Common myeloid progenitor, CD34-positive (primary cell): ENCODE results near the gene MAVS.

Experiments used
- CTCF ChIA-PET: fragments of 350-600 bp; sonication (Branson Sonifier 250); formaldehyde crosslinking; loops from one replicate; lab custom pipeline; 2021; ENCODE audit warnings: antibody characterized with exemption; lab: Charles Lee
- POLR2A ChIA-PET: fragments of 350-600 bp; sonication (Branson Sonifier 250); formaldehyde crosslinking; loops from one replicate; lab custom pipeline; 2021; ENCODE audit warnings: antibody characterized with exemption; lab: Charles Lee
- DNase-seq, 3 donors: peaks; one replicate each; pipeline versions ENCODE4 v3.0.0 to v3.0.0-alpha.2; 2013
- H3K27ac ChIP-seq, 2 experiments: 1 replicate in 1 of 2; 2 replicates in 1 of 2; pipeline ENCODE4 v1.7.0; 2013; ENCODE audit warnings: inconsistent platforms in 2 of 2, low read length in 2 of 2, mild to moderate bottlenecking in 2 of 2, low read depth in 1 of 2, moderate library complexity in 1 of 2; ENCODE audit not compliant: severe bottlenecking in 2 of 2, insufficient read depth in 1 of 2, poor library complexity in 1 of 2
- H3K27me3 ChIP-seq, 5 experiments: replicated peaks in 2 of 5; 1 replicate in 3 of 5; 2 replicates in 2 of 5; pipeline versions ENCODE4 v1.6.1 to v1.7.0; 2013; ENCODE audit warnings: low read length in 4 of 5, mild to moderate bottlenecking in 2 of 5, moderate library complexity in 2 of 5, inconsistent platforms in 1 of 5; ENCODE audit not compliant: insufficient read depth in 5 of 5, control insufficient read depth in 4 of 5
- H3K36me3 ChIP-seq, 4 experiments: 1 replicate in 2 of 4; 2 replicates in 2 of 4; pipeline versions ENCODE4 v1.6.1 to v1.7.0; 2013; ENCODE audit warnings: low read length in 3 of 4, control low read depth in 1 of 4, mild to moderate bottlenecking in 1 of 4; ENCODE audit not compliant: control insufficient read depth in 4 of 4, insufficient read depth in 4 of 4
- H3K4me1 ChIP-seq, 4 experiments: 1 replicate in 3 of 4; 2 replicates in 1 of 4; pipeline versions ENCODE4 v1.6.1 to v1.7.1; 2013; ENCODE audit warnings: low read length in 3 of 4, mild to moderate bottlenecking in 3 of 4, control low read depth in 1 of 4, inconsistent platforms in 1 of 4, moderate library complexity in 1 of 4; ENCODE audit not compliant: control insufficient read depth in 4 of 4, insufficient read depth in 4 of 4; ENCODE audit errors: control extremely low read depth in 1 of 4
- H3K4me3 ChIP-seq, 7 experiments: 1 replicate in 4 of 7; 2 replicates in 3 of 7; pipeline versions ENCODE4 v1.5.1 to v1.7.0; 2013; ENCODE audit warnings: mild to moderate bottlenecking in 7 of 7, low read length in 6 of 7, moderate library complexity in 6 of 7, inconsistent platforms in 2 of 7, low read depth in 2 of 7, control low read depth in 1 of 7; ENCODE audit not compliant: insufficient read depth in 4 of 7, control insufficient read depth in 1 of 7; ENCODE audit errors: extremely low read depth in 1 of 7
- H3K9me3 ChIP-seq, 5 experiments: 1 replicate in 4 of 5; 2 replicates in 1 of 5; pipeline versions ENCODE4 v1.6.1 to v1.7.1; 2013; ENCODE audit warnings: low read length in 4 of 5, mild to moderate bottlenecking in 2 of 5, inconsistent platforms in 1 of 5, low read depth in 1 of 5, moderate library complexity in 1 of 5; ENCODE audit not compliant: control insufficient read depth in 4 of 5, insufficient read depth in 2 of 5; ENCODE audit errors: control extremely low read depth in 1 of 5
- WGBS: methylation state at CpG from one replicate; pipeline ENCODE4 v1.1.5; 2013; ENCODE audit not compliant: insufficient coverage; 5-methylcytosine and 5-hydroxymethylcytosine counted together

Gene MAVS

DNA sequence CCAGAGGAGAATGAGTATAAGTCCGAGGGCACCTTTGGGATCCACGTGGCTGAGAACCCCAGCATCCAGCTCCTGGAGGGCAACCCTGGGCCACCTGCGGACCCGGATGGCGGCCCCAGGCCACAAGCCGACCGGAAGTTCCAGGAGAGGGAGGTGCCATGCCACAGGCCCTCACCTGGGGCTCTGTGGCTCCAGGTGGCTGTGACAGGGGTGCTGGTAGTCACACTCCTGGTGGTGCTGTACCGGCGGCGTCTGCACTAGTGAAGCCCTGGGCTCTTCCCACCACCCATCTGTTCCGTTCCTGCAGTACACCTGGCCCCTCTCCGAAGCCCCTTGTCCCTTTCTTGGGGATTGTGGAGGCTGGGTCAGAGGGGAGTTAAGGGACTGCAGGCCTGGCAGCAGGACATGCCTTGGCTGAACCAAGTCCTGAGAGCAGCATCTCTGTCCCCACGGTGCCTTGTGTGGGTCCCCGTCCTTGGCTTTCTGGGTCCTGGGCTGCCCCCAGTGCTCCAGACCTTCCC, 19.3 kb downstream of the MAVS start:
- no peak overlapping the region for H3K27ac ChIP-seq
- CTCF ChIA-PET: no interaction called here

DNA sequence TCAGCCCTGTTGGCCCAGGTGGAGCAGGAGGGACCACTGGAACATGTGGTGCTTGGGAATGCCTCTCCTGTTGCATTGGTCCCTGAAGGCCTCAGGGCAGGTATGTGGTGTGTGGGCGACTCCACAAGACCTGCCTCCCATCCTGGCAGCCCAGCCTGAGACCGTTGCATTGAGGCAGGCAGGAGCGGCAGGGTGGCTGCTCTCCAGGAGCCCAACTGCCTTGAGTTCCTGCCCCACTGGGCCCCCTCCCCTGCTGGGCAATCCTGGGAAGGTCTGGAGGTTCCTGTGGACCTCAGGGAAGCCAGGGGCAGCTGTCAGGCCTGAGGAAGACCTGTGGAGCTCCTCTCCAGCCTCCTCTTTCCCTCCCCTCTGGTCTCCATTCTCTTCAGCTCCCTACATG, 19.8 kb downstream of the MAVS start:
- DNase-seq: no peak
- POLR2A ChIA-PET: no interaction called here
- H3K27me3 ChIP-seq: no peaks in the 10 kb centered on the region
- CTCF ChIA-PET: no interaction called here
- WGBS: 92% methylated on average over 3 of the region's 3 CpGs
- peaks cover 28 to 86% (median 67%) of the 10 kb centered on the region in 4 experiments for H3K36me3 ChIP-seq
- H3K9me3 ChIP-seq: peaks cover 0 to 5% (median 0%) of the 10 kb centered on the region in 5 experiments
- no peak overlapping the region for H3K4me3 ChIP-seq
- H3K4me1 ChIP-seq: no peaks in the 10 kb centered on the region
- H3K27ac ChIP-seq: no peak overlapping the region

More for the DNA sequence above, 19.3 kb downstream of the MAVS start:
- POLR2A ChIA-PET: no interaction called here
- no peaks in the 10 kb centered on the region for H3K4me1 ChIP-seq
- WGBS: 96% methylated on average over 12 of the region's 14 CpGs
- H3K9me3 ChIP-seq: peaks cover 0 to 5% (median 0%) of the 10 kb centered on the region in 5 experiments
- no peak overlapping the region for H3K4me3 ChIP-seq
- H3K36me3 ChIP-seq: peaks cover 28 to 86% (median 68%) of the 10 kb centered on the region in 4 experiments
- no peaks in the 10 kb centered on the region for H3K27me3 ChIP-seq
- DNase-seq: no peak

DNA sequence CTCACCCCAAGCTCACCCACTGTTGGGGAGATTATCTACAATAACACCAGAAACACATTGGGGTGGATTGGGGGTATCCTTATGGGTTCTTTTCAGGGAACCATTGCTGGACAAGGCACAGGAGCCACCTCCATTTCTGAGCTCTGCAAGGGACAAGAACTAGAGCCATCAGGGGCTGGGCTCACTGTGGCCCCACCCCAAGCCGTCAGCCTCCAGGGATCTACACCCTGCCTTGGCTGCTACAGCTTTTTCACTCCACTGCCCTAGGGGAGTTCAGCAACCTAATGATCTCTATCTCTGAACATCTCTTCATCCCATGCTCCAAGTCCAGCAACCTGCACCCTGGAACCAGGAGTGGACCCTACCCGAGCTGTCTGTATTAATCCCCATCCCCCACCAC, 21.2 kb downstream of the MAVS start:
- H3K27ac ChIP-seq: no peak overlapping the region

DNA sequence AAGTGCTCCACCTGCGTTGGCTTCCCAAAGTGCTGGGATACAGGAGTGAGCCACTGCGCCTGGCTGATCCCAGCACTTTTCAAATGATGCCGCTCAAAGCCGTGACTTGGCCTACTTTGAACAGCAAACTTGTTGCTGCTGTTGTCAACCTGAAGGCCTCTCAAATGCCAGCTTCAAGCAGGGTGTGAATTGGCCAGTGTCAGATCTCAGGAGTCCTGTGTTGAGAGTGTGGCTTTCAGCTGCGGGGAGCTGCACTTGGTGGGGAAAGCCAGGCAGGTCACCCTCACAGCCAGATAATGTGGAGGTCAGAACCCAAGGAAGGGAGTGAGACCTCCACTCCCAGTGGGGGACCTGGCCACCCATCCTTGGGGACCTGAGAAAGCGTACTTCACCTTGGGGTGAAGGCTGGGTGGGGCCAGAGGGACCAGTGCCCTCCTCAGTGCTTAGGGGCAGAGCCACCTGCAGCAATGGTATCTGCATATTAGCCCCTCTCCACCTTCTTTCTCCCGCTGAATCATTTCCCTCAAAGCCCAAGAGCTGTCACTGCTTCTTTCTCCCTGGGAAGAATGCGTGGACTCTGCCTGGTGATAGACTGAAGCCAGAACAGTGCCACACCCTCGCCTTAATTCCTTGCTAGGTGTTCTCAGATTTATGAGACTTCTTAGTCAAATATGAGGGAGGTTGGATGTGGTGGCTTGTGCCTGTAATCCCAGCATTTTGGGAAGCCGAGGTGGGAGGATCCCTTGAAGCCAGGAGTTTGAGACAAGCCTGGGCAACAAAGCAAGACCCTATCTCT, 23.4 kb downstream of the MAVS start:
- ChIA-PET POLR2A (no interaction called here), CTCF (interaction anchor here (0.7 kb wide), 1 partner anchor 10 kb away, joined by 3 read pairs; no protein-coding TSS in a partner anchor)
- no peak for DNase-seq
- Histone ChIP-seq H3K9me3 (no peaks in the 10 kb centered on the region), H3K27me3 (no peaks in the 10 kb centered on the region), H3K4me1 (peaks cover 0 to 7% (median 4%) of the 10 kb centered on the region in 4 experiments), H3K4me3 (no peak overlapping the region), H3K27ac (no peak overlapping the region), H3K36me3 (peaks cover 25 to 85% (median 55%) of the 10 kb centered on the region in 4 experiments)
- 98% methylated on average over 6 of the region's 10 CpGs for WGBS

More for the DNA sequence above, 21.2 kb downstream of the MAVS start:
- Histone ChIP-seq H3K36me3 (peaks cover 16 to 87% (median 65%) of the 10 kb centered on the region in 4 experiments), H3K4me1 (no peaks in the 10 kb centered on the region), H3K9me3 (no peaks in the 10 kb centered on the region), H3K4me3 (no peak overlapping the region), H3K27me3 (no peaks in the 10 kb centered on the region)
- 86% methylated on average over 1 of the region's 2 CpGs for WGBS
- no peak for DNase-seq
- ChIA-PET CTCF (interaction anchor here (0.8 to 1.8 kb wide), 4 partner anchors 11 to 80 kb away, joined by 3 to 11 read pairs (median 3); no protein-coding TSS in a partner anchor), POLR2A (no interaction called here)

DNA sequence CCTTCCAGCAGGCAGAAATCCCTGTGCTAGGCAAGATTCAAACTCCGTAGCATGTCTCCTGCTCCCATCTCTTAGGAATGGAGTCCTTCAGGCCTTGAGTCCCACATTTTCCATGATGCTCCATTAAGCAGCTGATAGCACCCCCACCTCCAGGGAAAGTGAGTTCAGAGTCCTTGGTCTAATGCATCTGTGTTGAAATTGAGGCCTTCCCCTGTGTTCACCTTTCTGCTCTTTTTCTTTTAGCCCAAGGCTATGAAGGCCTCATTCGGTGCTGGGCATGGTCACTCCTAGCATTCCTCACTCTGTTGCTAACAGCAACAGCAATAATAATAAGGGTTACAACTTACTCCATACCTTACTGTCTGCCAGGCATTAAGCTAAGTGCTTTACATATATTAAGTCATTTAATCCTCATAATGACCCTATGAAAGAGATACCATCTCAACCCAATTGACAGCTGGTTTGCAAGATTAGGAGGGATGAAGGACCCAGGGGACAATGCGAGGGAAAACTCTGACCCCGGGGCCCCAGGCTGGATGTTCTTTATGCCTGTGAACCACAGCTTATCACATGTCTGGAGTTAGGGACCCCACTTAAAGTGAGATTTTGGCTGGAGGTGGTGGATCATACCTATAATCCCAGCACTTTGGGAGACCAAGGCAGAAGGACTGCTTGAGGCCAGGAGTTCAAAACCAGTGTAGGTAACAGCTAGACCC, 25.1 kb downstream of the MAVS start:
- H3K27ac ChIP-seq: no peak overlapping the region
- H3K4me3 ChIP-seq: no peak overlapping the region
- H3K27me3 ChIP-seq: no peaks in the 10 kb centered on the region
- DNase-seq: no peak
- ChIA-PET CTCF (interaction anchor here (1.2 to 1.4 kb wide), 2 partner anchors 10 to 150 kb away, joined by 3 to 4 read pairs; no protein-coding TSS in a partner anchor), POLR2A (interaction anchor here (0.6 kb wide), 1 partner anchor 186 kb away, joined by 3 read pairs; no protein-coding TSS in a partner anchor)
- peaks cover 0 to 14% (median 10%) of the 10 kb centered on the region in 4 experiments for H3K4me1 ChIP-seq
- H3K36me3 ChIP-seq: peaks cover 18 to 68% (median 46%) of the 10 kb centered on the region in 4 experiments
- H3K9me3 ChIP-seq: no peaks in the 10 kb centered on the region
- WGBS: 95% methylated on average over 4 of the region's 4 CpGs

DNA sequence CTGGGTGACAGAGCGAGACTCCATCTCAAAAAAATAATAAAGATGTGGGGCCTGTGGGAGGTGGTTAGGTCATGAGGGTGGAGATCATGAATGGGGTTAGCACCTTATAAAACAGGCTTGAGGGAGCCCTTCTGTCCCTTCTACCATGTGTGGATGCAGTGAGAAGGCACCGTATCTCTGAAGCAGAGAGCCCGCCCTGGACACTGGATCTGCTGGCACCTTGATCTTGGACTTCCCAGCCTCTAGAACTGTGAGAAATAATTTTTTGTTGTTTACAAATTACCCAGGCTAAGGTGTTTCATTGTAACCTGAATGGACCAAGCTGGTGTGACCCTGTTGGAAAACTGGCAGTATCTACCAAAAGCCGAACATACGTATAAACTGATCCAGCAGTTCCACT, 26.9 kb downstream of the MAVS start:
- WGBS: 92% methylated on average over 4 of the region's 5 CpGs
- Histone ChIP-seq H3K4me1 (peaks cover 0 to 14% (median 10%) of the 10 kb centered on the region in 4 experiments), H3K9me3 (no peaks in the 10 kb centered on the region), H3K27ac (no peak overlapping the region), H3K27me3 (no peaks in the 10 kb centered on the region), H3K4me3 (no peak overlapping the region), H3K36me3 (peaks cover 16 to 51% (median 34%) of the 10 kb centered on the region in 4 experiments)
- POLR2A ChIA-PET: no interaction called here
- no peak for DNase-seq
- CTCF ChIA-PET: interaction anchor here (1.4 kb wide), 1 partner anchor 18 kb away, joined by 4 read pairs; no protein-coding TSS in a partner anchor
